Measurements from ENCODE around the gene F12. TPM values are rescaled to one million over a fixed set of nuclear protein-coding genes. Genes with fewer than 3 reads are reported as not detected.
"Not testable (repeated sequence)": the region's sequence is repeated elsewhere in the genome, so short reads cannot be mapped to it uniquely, and the experiment has no call there.

The F12 gene
- total RNA-seq, 4 donors from 2014 or later: 0.38 to 3.0 (median 0.63) TPM

DNA sequence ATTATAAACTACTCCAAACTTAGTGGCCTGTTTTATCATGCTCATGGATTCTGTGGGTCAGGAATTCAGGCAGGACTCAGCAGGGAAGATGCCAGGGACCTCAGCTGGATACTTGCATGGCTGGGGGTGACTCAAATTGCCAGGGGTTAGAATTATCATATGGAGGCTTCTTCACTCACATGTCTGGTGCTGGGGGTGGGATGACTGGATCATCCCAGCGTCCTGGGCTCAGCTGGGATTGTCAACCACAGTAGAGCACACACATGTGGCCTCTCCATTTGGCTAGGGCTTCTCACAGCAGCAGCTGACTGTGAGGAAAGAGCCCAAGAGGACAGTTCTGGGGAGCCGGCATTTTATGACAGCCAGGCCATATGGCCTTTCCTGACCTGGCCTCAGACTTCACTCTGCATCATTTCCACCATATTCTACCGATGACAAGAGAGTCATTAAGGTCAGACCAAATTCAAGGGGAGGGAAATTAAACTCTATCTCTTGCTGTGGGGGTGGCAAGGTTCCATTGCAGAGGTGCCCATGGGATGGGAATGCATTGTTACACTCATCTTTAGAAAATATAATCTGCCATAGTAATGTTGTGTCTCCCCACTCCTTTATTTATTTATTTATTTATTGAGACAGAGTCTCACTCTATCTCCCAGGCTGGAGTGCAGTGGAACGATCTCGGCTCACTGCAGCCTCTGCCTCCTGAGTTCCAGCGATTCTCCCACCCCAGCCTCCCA, 11.9 kb upstream of the F12 start:
- ATAC-seq (ENCODE audit: low FRiP score): no peak
- DNase-seq (ENCODE audit: low spot score): no peak
- TF ChIP-seq CTCF (IDR thresholded peaks at IDR 0.05): no peak

- DNase-seq (ENCODE audit: low spot score); ATAC-seq (ENCODE audit: low FRiP score): not testable (repeated sequence)
Observed at GRCh38 chr5:177420472-177420871, 11.1 kb upstream of the F12 start.

DNA sequence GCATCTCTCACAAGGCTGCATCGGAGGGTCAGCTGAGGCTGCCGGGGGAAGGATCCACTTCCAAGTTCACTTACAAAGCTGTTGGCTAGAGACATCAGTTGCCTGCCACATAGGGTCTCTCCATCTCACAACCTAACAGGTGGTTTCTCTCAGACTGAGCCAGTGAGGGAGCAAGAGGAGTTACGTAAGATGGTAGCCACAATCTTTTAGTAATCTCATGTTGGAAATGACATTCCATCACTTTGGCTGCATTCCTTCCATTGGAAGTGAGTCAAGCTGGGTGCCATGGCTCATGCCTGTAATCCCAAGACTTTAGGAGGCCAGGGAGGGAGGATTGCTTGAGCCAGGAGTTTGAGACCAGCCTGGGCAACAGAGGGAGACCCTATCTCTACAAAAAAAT, 9.7 kb upstream of the F12 start:
- ATAC-seq (ENCODE audit: low FRiP score) (no peak), DNase-seq (ENCODE audit: low spot score) (no peak)
- TF ChIP-seq CTCF (IDR thresholded peaks at IDR 0.05): no peak

DNA sequence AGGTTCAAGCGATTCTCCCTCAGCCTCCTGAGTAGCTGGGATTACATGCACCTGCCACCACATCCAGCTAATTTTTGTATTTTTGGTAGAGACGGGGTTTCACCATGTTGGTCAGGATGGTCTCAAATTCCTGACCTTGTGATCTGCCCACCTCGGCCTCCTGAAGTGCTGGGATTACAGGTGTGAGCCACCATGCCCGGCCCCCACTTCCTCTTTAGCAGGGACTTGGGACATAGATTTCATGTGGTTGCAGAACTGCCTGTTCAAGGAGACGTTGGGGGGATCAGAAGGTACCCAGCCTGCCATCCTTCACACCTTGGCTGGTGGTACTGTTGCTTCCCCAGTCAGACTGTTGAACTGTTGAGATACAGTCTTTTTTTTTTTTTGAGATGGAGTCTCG, 7.7 kb upstream of the F12 start:
- not testable (repeated sequence) for DNase-seq (ENCODE audit: low spot score); ATAC-seq (ENCODE audit: low FRiP score)

DNA sequence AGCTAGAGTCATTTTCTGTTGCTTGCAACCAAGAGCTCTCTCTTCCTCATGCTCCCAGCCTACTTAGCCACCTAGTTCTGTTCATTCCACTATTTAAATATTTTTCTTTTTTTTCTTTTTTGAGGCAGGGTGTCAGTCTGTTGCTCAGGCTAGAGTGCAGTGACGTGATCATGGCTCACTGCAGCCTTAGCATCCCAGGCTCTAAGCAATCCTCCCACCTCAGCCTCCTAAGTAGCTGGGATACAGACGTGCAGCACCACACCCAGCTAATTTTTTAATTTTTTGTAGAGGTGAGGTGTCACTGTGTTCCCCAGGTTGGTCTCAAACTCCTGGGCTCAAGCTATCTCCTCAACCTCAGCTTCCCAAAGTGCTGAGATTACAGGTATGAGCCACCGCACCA, 5.1 kb upstream of the F12 start:
- TF ChIP-seq CTCF (IDR thresholded peaks at IDR 0.05): no peak
- DNase-seq (ENCODE audit: low spot score) (no peak), ATAC-seq (ENCODE audit: low FRiP score) (no peak)

DNA sequence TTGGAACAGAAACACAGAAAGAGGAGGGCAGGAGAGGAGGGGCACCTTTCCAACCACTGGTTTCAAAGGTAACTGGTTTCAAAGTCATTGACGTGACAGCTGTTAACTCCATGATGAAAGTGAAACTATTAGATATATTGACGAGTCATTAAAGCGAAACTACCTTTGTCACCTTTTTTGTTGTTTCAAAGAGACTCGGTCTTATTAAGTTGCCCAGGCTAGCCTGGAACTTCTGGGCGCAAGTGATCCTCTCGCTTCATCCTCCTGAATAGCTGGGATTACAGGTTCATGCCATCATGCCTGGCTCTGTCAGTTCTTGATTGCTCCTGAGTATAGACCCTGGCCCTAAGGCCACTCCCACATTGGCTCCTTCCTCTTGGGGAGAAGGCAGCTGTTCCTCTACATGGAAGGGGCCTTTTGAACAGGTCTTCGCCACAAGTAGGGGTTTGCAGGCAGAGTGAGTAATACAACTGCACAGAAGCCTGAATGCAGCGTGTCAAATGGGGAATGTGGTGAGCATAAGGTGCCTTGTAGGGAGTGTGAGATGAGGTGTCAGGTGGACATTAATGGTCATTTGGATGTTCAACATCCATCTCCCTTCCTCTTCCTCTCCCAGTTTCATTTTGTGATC, 3.4 kb upstream of the F12 start:
- ATAC-seq (ENCODE audit: low FRiP score) (no peak), DNase-seq (ENCODE audit: low spot score) (no peak)
- TF ChIP-seq CTCF (IDR thresholded peaks at IDR 0.05): no peak

DNA sequence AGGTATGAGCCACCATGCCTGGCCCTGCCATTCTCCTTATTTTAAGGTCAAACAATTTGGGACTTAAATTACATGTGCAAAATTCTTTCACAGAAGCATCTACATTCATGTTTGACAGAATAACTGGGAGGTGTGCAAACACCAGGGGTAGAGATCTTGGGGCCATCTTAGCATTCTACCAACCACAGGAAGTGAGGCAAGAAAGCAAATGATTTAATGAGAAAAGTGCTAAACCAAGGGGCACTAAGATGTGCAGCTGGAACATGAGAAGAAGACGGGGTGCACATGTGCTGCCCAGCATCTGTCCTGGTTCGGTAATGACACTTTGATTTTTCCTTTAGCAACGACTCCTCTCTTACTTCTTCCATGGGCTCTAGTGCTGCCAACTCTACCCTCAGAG, 1.2 kb upstream of the F12 start:
- ATAC-seq (ENCODE audit: low FRiP score): no peak
- TF ChIP-seq CTCF (IDR thresholded peaks at IDR 0.05): no peak
- no peak for DNase-seq (ENCODE audit: low spot score)

DNA sequence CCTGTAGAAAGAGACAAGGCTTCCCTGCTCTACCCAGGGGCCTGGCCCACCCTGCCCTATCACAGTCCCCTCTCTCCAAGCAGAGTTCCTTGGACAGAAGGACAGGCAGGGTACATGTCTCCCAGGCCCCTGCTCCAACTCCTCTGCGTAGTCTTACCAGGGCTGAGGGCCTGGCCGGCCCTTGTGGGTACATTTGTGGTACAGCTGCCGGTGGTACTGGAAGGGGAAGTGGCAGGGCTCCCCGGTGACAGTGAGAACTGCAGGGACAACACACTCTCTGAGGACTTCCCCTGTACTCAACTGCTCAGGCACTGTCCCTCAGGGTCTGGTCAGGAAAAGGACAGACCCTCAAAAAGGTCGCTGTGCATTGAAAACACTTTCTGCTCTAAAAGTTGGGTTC, 3.6 kb downstream of the F12 start:
- TF ChIP-seq CTCF (IDR thresholded peaks at IDR 0.05): no peak
- no peak for ATAC-seq (ENCODE audit: low FRiP score)

More for the DNA sequence above, 3.6 kb downstream of the F12 start:
- no peak for DNase-seq (ENCODE audit: low spot score)

Measured in omental fat pad (tissue), 4 donors.